OCI-LY1 (cell line): ENCODE results near the gene CENPT.

Experiments used
- H2AFZ ChIP-seq: fragments of 200-600 bp; sonication (generic), shearing (Covaris generic); 2 replicates; pipeline ENCODE4 v1.6.0; 2014; ENCODE audit warnings: antibody characterized with exemption, mild to moderate bottlenecking, low read length
- H3F3A ChIP-seq: fragments of 200-600 bp; sonication (generic), shearing (Covaris generic); 2 replicates; pipeline ENCODE4 v1.6.0; 2014; ENCODE audit warnings: mild to moderate bottlenecking, antibody characterized with exemption, low read length, moderate library complexity; ENCODE audit not compliant: insufficient read depth
- H3K27ac ChIP-seq: fragments of 200-600 bp; sonication (generic); 2 replicates; pipeline ENCODE4 v1.5.1; 2014; ENCODE audit warnings: low read length, mixed run types, mild to moderate bottlenecking, low read depth; ENCODE audit not compliant: poor library complexity, severe bottlenecking
- H3K27me3 ChIP-seq: fragments of 200-600 bp; sonication (generic); 2 replicates; pipeline ENCODE4 v1.6.0; 2014; ENCODE audit warnings: antibody characterized with exemption, mild to moderate bottlenecking, low read length, moderate library complexity; ENCODE audit not compliant: insufficient read depth
- H3K36me3 ChIP-seq: fragments of 200-600 bp; sonication (generic); 2 replicates; pipeline ENCODE4 v1.6.1; 2014; ENCODE audit warnings: mild to moderate bottlenecking, antibody characterized with exemption, low read length, moderate library complexity, mixed read lengths; ENCODE audit not compliant: insufficient read depth
- H3K4me1 ChIP-seq: fragments of 200-600 bp; sonication (generic); 2 replicates; pipeline ENCODE4 v1.5.1; 2014; ENCODE audit warnings: mild to moderate bottlenecking, low read length, moderate library complexity; ENCODE audit not compliant: insufficient read depth, severe bottlenecking
- H3K4me2 ChIP-seq: fragments of 200-600 bp; sonication (generic), shearing (Covaris generic); 2 replicates; pipeline ENCODE4 v1.6.1; 2014; ENCODE audit warnings: low read length
- H3K4me3 ChIP-seq: fragments of 200-600 bp; sonication (generic); 2 replicates; pipeline ENCODE4 v1.5.1; 2014; ENCODE audit warnings: low read length, low read depth, mild to moderate bottlenecking, mixed read lengths; ENCODE audit not compliant: poor library complexity, severe bottlenecking
- H3K79me2 ChIP-seq: fragments of 200-600 bp; shearing (Covaris generic); 2 replicates; pipeline ENCODE4 v1.6.1; 2016; ENCODE audit warnings: mixed run types, low read length, mixed read lengths; ENCODE audit not compliant: insufficient read depth
- H3K9ac ChIP-seq: fragments of 200-600 bp; sonication (generic), shearing (Covaris generic); 2 replicates; pipeline ENCODE4 v1.6.1; 2014; ENCODE audit warnings: mild to moderate bottlenecking, low read length, mixed read lengths
- H3K9me2 ChIP-seq: fragments of 200-600 bp; sonication (generic), shearing (Covaris generic); 2 replicates; pipeline ENCODE4 v1.6.1; 2014; ENCODE audit warnings: low read depth, mild to moderate bottlenecking, low read length, mixed read lengths
- H3K9me3 ChIP-seq: fragments of 200-600 bp; shearing (Covaris generic); 2 replicates; pipeline ENCODE4 v1.6.1; 2014; ENCODE audit warnings: low read length, mixed read lengths
- H4K20me1 ChIP-seq: fragments of 200-600 bp; sonication (generic), shearing (Covaris generic); 2 replicates; pipeline ENCODE4 v1.6.0; 2016; ENCODE audit warnings: mild to moderate bottlenecking, low read length; ENCODE audit not compliant: insufficient read depth
- EZH2 ChIP-seq: fragments of 200-600 bp; sonication (generic), shearing (Covaris generic); IDR thresholded peaks from 2 replicates; pipeline ENCODE4 v1.8.0; 2017; ENCODE audit warnings: borderline replicate concordance, mixed run types, mild to moderate bottlenecking, antibody characterized with exemption, low read length, moderate library complexity, mixed read lengths
- TF ChIP-seq, protein P1 (sequence below): fragments of 200-600 bp; sonication (generic), shearing (Covaris generic); IDR thresholded peaks from 2 replicates; pipeline ENCODE4 v1.5.1; 2017; ENCODE audit warnings: mild to moderate bottlenecking, antibody characterized with exemption, low read length, moderate library complexity, mixed read lengths

Gene CENPT

DNA sequence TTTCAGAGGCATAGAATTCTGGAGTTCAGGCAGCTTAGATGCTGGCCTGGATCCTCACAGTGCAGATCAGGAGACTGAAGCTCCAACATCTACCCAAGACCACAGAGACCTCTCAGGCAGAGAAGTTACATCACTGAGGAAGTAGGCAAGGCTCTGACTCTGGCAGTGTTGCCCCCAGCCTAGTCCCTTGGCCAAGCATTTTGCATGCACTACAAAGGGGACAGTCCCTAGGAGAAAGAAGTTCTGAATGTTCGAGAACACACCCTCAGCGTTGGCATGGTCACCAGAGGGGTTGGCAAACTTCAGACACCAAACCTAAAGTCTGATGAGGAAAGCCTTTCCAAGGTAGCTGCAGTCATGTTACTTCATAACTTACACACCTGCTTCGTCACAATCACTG lies 43.6 kb downstream of the CENPT start:
- Histone ChIP-seq H3K36me3 (peaks cover 27% of the 10 kb centered on the region; the same call in 1 of the 2 replicates), H4K20me1 (no peaks in the 10 kb centered on the region), H3K9me2 (no peaks in the 10 kb centered on the region), H3K4me3 (no peak overlapping the region), H3K9ac (no peak overlapping the region), H3K4me2 (no peak overlapping the region), H3K79me2 (peaks cover 24% of the 10 kb centered on the region), H3F3A (no peaks in the 10 kb centered on the region), H3K4me1 (peaks cover 42% of the 10 kb centered on the region), H3K27me3 (no peaks in the 10 kb centered on the region), H2AFZ (no peak overlapping the region), H3K9me3 (no peaks in the 10 kb centered on the region), H3K27ac (no peak overlapping the region)
- TF ChIP-seq EZH2, result no peak
- TF ChIP-seq, protein P1, sequence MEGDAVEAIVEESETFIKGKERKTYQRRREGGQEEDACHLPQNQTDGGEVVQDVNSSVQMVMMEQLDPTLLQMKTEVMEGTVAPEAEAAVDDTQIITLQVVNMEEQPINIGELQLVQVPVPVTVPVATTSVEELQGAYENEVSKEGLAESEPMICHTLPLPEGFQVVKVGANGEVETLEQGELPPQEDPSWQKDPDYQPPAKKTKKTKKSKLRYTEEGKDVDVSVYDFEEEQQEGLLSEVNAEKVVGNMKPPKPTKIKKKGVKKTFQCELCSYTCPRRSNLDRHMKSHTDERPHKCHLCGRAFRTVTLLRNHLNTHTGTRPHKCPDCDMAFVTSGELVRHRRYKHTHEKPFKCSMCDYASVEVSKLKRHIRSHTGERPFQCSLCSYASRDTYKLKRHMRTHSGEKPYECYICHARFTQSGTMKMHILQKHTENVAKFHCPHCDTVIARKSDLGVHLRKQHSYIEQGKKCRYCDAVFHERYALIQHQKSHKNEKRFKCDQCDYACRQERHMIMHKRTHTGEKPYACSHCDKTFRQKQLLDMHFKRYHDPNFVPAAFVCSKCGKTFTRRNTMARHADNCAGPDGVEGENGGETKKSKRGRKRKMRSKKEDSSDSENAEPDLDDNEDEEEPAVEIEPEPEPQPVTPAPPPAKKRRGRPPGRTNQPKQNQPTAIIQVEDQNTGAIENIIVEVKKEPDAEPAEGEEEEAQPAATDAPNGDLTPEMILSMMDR, result no peak

DNA sequence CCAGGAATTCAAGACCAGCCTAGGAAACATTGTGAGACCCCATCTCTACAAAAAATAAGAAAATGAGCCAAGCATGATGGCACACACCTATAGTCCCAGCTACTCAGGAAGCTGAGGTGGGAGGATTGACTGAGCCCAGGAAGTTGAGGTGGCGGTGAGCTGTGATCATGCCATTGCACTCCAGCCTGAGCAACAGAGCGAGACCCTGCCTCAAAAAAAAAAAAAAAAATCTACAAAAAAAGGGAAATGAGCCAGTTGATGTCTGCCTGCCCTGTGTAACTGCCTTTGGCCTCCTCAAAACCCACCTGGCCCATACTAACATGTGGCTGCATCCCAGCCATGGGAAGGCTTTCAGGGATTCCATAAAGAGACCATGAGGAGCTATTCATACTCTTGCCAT lies 45.6 kb downstream of the CENPT start:
- H3K27ac ChIP-seq, result peak overlapping the region; percentile 49
- TF ChIP-seq, protein P1, result no peak
- no peak for TF ChIP-seq EZH2
- no peaks in the 10 kb centered on the region for H3F3A ChIP-seq
- no peak overlapping the region for H3K4me3 ChIP-seq
- no peak overlapping the region for H3K9ac ChIP-seq
- H2AFZ ChIP-seq, result no peak overlapping the region
- peaks cover 34% of the 10 kb centered on the region for H3K4me1 ChIP-seq
- H3K79me2 ChIP-seq, result peaks cover 24% of the 10 kb centered on the region
- H3K9me3 ChIP-seq, result no peaks in the 10 kb centered on the region
- no peak overlapping the region for H3K4me2 ChIP-seq
- no peaks in the 10 kb centered on the region for H3K27me3 ChIP-seq
- peaks cover 37% of the 10 kb centered on the region; the same call in 1 of the 2 replicates for H3K36me3 ChIP-seq
- H4K20me1 ChIP-seq, result no peaks in the 10 kb centered on the region
- H3K9me2 ChIP-seq, result no peaks in the 10 kb centered on the region

DNA sequence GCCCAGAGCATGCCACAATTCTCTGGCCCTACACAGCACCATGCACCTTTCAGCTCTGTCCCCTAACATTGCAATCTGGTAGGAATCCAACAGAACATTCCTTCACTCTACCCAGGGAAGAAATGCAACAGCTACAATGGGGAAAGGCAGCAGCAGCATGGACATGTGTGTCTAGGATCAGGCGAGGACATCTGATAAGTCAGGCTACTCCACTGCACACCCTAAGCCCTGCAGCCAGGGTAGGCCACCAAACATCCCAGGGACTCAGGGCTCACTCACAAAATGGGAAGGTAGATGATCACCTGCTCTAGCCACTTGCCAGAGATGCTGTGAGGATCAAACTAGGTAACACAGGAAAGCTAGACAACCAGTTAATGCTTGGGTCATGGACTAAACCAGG lies 46.3 kb downstream of the CENPT start:
- no peak overlapping the region for H3K4me2 ChIP-seq

More for the DNA sequence above, 46.3 kb downstream of the CENPT start:
- no peak overlapping the region for H3K4me3 ChIP-seq
- H3F3A ChIP-seq, result no peaks in the 10 kb centered on the region
- peaks cover 34% of the 10 kb centered on the region for H3K4me1 ChIP-seq
- H3K36me3 ChIP-seq, result peaks cover 43% of the 10 kb centered on the region; the same call in 1 of the 2 replicates
- H3K9me3 ChIP-seq, result no peaks in the 10 kb centered on the region
- H3K9me2 ChIP-seq, result no peaks in the 10 kb centered on the region
- TF ChIP-seq, protein P1, result no peak
- TF ChIP-seq EZH2, result no peak
- H4K20me1 ChIP-seq, result no peaks in the 10 kb centered on the region
- no peak overlapping the region for H2AFZ ChIP-seq
- H3K79me2 ChIP-seq, result peaks cover 26% of the 10 kb centered on the region
- H3K27ac ChIP-seq, result peak overlapping the region; percentile 49
- H3K9ac ChIP-seq, result no peak overlapping the region
- no peaks in the 10 kb centered on the region for H3K27me3 ChIP-seq
